ENCODE data around the gene PLXNA4. TPM values are rescaled to one million over a fixed set of nuclear protein-coding genes. Genes with fewer than 3 reads are reported as not detected.

Gene PLXNA4
- total RNA-seq, 4 donors from 2014 or later, result 0.31 to 0.66 (median 0.43) TPM

GRCh38 chr7:132537456-132538145 is 38.7 kb downstream of the PLXNA4 start:
- no peak for TF ChIP-seq POLR2A (IDR thresholded peaks at IDR 0.05)
- TF ChIP-seq CTCF (IDR thresholded peaks at IDR 0.05 in 4 of 5, conservative IDR thresholded peaks at IDR 0.05 in 1 of 5), result no peak
- intact Hi-C loops (cut with DNase I; ENCODE audit: low total_unique reads) (no loop called here), in situ Hi-C loops (cut with MboI; ENCODE audit: low sequenced_read_pairs in 4 of 4) (no loop called here)
- DNase-seq (no peak), ATAC-seq (no peak)
- H3K4me3 ChIP-seq, result no peak overlapping the region
- no peaks in the 10 kb centered on the region for H3K27me3 ChIP-seq
- no peaks in the 10 kb centered on the region for H3K4me1 ChIP-seq
- no peak overlapping the region for H3K27ac ChIP-seq
- no peaks in the 10 kb centered on the region for H3K36me3 ChIP-seq
- H3K9me3 ChIP-seq, result no peaks in the 10 kb centered on the region

DNA sequence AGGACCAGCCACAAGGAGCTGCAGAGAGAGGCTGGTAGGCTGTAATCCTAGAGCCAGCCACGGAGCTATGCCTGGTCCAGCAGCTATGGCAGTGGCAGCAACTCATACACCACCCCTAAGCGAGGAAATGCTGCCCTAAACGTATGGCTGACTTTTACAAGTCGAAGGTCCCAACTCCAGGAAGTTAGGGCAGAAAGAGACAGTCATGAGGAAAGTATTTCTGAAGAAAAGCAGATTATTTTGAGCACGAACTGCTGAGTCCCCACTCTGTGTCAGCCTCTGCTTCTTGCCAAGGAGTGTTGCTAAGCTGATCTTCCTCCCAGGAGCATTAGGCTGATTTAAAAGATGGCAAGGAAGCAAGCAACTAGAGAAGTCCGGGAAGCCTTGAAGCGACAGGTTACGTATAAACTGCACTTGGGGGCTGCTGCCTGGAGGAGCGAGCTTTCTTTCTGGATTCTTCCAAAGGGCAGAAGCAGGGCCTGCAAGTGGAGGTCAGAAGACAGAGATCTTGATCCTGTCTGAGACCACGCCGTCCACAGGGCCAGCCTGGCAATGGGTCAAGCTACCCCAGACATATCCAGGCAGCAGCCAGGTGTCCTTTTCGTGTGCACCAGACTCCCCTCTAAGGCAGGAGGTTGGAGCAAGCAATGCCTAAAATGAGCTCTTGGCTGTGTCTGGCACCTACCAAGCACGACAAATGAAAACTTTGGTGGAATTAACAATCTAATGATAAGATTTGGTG is 39.4 kb downstream of the PLXNA4 start:
- no peaks in the 10 kb centered on the region for H3K27me3 ChIP-seq
- no peaks in the 10 kb centered on the region for H3K9me3 ChIP-seq
- H3K27ac ChIP-seq, result no peak overlapping the region
- DNase-seq, result no peak
- in situ Hi-C loops (cut with MboI; ENCODE audit: low sequenced_read_pairs in 4 of 4) (no loop called here), intact Hi-C loops (cut with DNase I; ENCODE audit: low total_unique reads) (no loop called here)
- no peak overlapping the region for H3K4me3 ChIP-seq
- no peaks in the 10 kb centered on the region for H3K4me1 ChIP-seq
- no peak for TF ChIP-seq POLR2A (IDR thresholded peaks at IDR 0.05)
- no peak for TF ChIP-seq CTCF (IDR thresholded peaks at IDR 0.05 in 4 of 5, conservative IDR thresholded peaks at IDR 0.05 in 1 of 5)
- ATAC-seq, result no peak
- H3K36me3 ChIP-seq, result no peaks in the 10 kb centered on the region

DNA sequence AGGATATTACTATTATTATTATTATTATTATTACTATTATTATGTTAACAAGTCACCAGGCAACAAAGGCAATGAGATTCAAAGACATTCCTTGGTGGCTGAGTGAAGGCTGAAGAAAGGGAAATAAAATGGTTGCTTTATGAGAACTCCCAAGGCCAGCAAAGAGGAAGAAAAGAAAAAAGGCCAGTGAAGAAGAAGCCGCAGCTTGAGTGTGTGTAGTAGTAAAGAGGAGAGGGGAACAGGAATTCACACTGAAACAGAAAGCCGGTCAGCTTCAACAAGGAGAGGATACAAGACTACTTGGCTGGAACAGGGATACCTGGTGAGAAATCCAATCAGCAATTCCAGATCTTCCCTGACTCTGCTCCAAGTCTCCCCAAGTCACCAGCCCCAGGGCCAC is 42.4 kb downstream of the PLXNA4 start:
- ATAC-seq (no peak), DNase-seq (no peak)
- H3K36me3 ChIP-seq, result no peaks in the 10 kb centered on the region
- no peaks in the 10 kb centered on the region for H3K4me1 ChIP-seq
- TF ChIP-seq POLR2A (IDR thresholded peaks at IDR 0.05), result no peak
- no peak for TF ChIP-seq CTCF (IDR thresholded peaks at IDR 0.05 in 4 of 5, conservative IDR thresholded peaks at IDR 0.05 in 1 of 5)
- no peaks in the 10 kb centered on the region for H3K27me3 ChIP-seq
- no peaks in the 10 kb centered on the region for H3K9me3 ChIP-seq
- intact Hi-C loops (cut with DNase I; ENCODE audit: low total_unique reads), result no loop called here
- no peak overlapping the region for H3K27ac ChIP-seq
- in situ Hi-C loops (cut with MboI; ENCODE audit: low sequenced_read_pairs in 4 of 4), result no loop called here
- no peak overlapping the region for H3K4me3 ChIP-seq

GRCh38 chr7:132532281-132532680 is 44.0 kb downstream of the PLXNA4 start:
- H3K4me3 ChIP-seq, result no peak overlapping the region
- ATAC-seq, result no peak
- no peak for DNase-seq
- no peaks in the 10 kb centered on the region for H3K36me3 ChIP-seq
- intact Hi-C loops (cut with DNase I; ENCODE audit: low total_unique reads), result no loop called here
- in situ Hi-C loops (cut with MboI; ENCODE audit: low sequenced_read_pairs in 4 of 4), result no loop called here
- H3K27ac ChIP-seq, result no peak overlapping the region
- no peaks in the 10 kb centered on the region for H3K27me3 ChIP-seq
- no peaks in the 10 kb centered on the region for H3K9me3 ChIP-seq
- TF ChIP-seq POLR2A (IDR thresholded peaks at IDR 0.05) (no peak), CTCF (IDR thresholded peaks at IDR 0.05 in 4 of 5, conservative IDR thresholded peaks at IDR 0.05 in 1 of 5) (no peak)
- H3K4me1 ChIP-seq, result no peaks in the 10 kb centered on the region
